PC-3 (cell line): Measurements from ENCODE around the gene TACC2.
A peak's percentile ranks its signal among the peaks of the same experiment; 100 is the strongest.

Experiments used
- CTCF ChIP-seq: fragments of 300-600 bp; sonication (generic); conservative IDR thresholded peaks from 2 replicates; pipeline ENCODE4 v1.5.1; 2017; ENCODE audit warnings: antibody characterized with exemption, low read depth, mild to moderate bottlenecking, low read length
- EZH2 ChIP-seq: fragments of 300-600 bp; sonication (generic); IDR thresholded peaks from one replicate; pipeline ENCODE4 v1.6.1; 2017; ENCODE audit warnings: antibody characterized with exemption, mild to moderate bottlenecking, low read length; ENCODE audit not compliant: unreplicated experiment
- EZH2phosphoT487 ChIP-seq: fragments of 300-600 bp; sonication (generic); IDR thresholded peaks from 2 replicates; pipeline ENCODE4 v1.6.1; 2018; ENCODE audit warnings: mild to moderate bottlenecking, antibody characterized with exemption, low read length, borderline replicate concordance

DNA sequence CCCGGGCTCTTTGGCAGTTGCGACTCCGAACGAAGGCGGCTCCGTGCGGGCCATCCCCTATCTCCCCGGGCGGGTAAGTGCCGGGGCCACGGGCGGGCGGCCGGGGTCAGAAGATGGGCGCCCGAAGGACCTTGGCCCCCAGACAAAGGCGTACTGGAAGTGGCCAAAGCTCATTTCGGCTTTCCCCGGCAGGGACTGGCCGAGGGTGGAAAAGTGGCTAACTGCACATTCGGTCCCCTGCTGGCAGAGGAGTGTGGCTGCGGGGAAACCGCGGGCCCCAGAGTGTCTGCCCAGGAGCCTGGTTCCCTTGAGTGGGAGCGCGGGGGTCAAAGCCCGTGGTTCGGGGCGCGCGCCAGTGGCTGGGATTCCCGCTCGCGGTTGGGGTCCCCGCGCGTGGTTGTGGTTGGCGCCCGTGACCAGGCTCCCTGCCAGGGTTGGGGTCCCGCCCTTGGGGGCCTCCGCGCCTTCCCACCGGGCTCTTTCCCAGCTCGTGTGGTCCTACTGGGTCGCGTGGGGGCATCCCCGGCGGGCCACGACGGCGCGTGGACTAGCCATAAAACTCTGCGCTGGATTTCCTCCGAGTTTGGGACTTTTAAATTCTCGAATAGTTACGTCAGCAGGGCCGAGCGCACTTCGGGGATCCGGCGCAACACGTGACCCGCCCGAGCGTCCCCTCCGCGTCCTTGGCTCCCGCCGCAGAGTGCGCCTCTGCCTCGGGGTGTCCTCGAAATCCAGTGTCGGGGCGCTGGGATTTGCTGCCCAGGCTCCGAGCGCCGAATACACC lies 124.4 kb downstream of the TACC2 start:
- TF ChIP-seq CTCF (peak; percentile 32; the same call in 1 of the 2 replicates), EZH2phosphoT487 (peak; percentile 65; the same call in 1 of the 2 replicates), EZH2 (no peak)
